Testis (tissue), 3 donors: ENCODE results near the gene RAD51. TPM values are rescaled to one million over a fixed set of nuclear protein-coding genes. Genes with fewer than 3 reads are reported as not detected.

Experiments used
- DNase-seq: peaks from one replicate; pipeline ENCODE4 v3.0.0-alpha.2; 2019
- H3K27ac ChIP-seq, 2 donors: fragments of 200-600 bp; sonication (generic); one replicate each; pipeline ENCODE4 v1.5.1; 2019
- H3K27me3 ChIP-seq: fragments of 200-600 bp; sonication (generic); one replicate; pipeline ENCODE4 v1.5.1; 2019
- H3K36me3 ChIP-seq: fragments of 200-600 bp; sonication (generic); one replicate; pipeline ENCODE4 v1.5.1; 2017; ENCODE audit warnings: low read depth; ENCODE audit errors: missing control alignments
- H3K4me1 ChIP-seq: fragments of 200-600 bp; sonication (generic); one replicate; pipeline ENCODE4 v1.5.1; 2019
- H3K4me3 ChIP-seq, 2 donors: fragments of 200-600 bp; sonication (generic); one replicate each; pipeline ENCODE4 v1.5.1; 2017 to 2019
- H3K9me3 ChIP-seq: fragments of 200-600 bp; sonication (generic); one replicate; pipeline ENCODE4 v1.5.1; 2017
- POLR2A ChIP-seq: fragments of 450-650 bp; IDR thresholded peaks from one replicate; pipeline ENCODE4 v1.6.1; 2017; ENCODE audit warnings: antibody characterized with exemption, mild to moderate bottlenecking, moderate library complexity
- WGBS, 2 donors: methylation state at CpG; one replicate each; pipeline ENCODE4 v1.1.5; 2018; 5-methylcytosine and 5-hydroxymethylcytosine counted together
- intact Hi-C: fragments of 100-400 bp; cut with DNase I; formaldehyde crosslinking; loops from one replicate; pipeline ENCODE4 v1.15.1; 2023; ENCODE audit warnings: low total_unique reads
- polyA plus RNA-seq: library from polyadenylated mRNA; stranded (reverse); fragments of 350-450 nt; fragmentation: Illumina TruSeq; extraction: RNeasy Lipid Tissue Mini Kit (QIAGEN cat#74804); gene quantifications from one replicate; pipeline ENCODE4 v1.2.3, GENCODE V29; 2014; ENCODE audit warnings: low read depth, low replicate concordance; ENCODE audit not compliant: insufficient read depth
- total RNA-seq, 2 donors: library from RNA; depleted of rRNA; stranded (reverse); fragments of >200 nt; gene quantifications; one replicate each; pipeline ENCODE4 v1.2.3, GENCODE V29; 2016
- TF ChIP-seq, protein P1 (sequence below), 3 experiments: fragments of 450-650 bp in 2 of 3; fragments of 200-600 bp in 1 of 3; sonication (generic) in 1 of 3; IDR thresholded peaks; one replicate each; pipeline ENCODE4 v1.5.1; 2016 to 2019; ENCODE audit warnings: antibody characterized with exemption in 3 of 3, mild to moderate bottlenecking in 2 of 3, moderate library complexity in 1 of 3

RAD51 gene
- total and polyA plus RNA-seq, 3 donors from 2014 or later = 13.8 to 76.1 (median 16.9) TPM

DNA sequence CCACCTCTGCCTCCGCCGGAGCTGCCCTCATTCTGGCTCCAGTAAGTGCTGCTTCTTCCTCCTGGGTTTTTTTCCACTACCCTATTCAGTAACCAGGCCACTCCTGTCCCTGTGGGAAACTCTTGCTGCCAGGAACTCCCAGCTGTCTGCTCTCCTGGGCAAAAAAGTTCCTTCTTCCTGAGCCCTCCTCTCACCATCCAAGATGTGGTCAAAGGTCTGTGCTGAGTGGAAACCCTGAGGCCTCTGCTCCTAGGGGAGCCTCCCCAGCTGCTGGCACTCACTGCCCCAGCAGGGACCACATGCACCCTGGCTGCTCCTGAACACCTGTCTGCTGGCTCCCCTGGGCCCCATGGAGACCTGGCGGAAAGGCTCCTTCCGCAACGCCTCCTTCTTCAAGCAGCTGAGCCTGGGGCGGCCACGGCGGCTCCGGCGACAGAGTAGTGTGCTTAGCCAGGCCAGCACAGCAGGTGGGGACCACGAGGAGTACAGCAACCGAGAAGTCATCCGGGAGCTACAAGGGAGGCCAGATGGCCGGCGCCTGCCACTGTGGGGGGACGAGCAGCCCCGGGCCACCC lies 75.3 kb downstream of the RAD51 start:
- Histone ChIP-seq H3K36me3 (no peaks in the 10 kb centered on the region), H3K9me3 (no peaks in the 10 kb centered on the region), H3K27ac (no peak overlapping the region), H3K27me3 (no peaks in the 10 kb centered on the region), H3K4me1 (peaks cover 11% of the 10 kb centered on the region), H3K4me3 (no peak overlapping the region)
- 69 to 88% methylated on average over 2 to 17 of the region's 17 CpGs for WGBS, 2 donors
- intact Hi-C loops = no loop called here
- DNase-seq = no peak
- TF ChIP-seq, protein P1, sequence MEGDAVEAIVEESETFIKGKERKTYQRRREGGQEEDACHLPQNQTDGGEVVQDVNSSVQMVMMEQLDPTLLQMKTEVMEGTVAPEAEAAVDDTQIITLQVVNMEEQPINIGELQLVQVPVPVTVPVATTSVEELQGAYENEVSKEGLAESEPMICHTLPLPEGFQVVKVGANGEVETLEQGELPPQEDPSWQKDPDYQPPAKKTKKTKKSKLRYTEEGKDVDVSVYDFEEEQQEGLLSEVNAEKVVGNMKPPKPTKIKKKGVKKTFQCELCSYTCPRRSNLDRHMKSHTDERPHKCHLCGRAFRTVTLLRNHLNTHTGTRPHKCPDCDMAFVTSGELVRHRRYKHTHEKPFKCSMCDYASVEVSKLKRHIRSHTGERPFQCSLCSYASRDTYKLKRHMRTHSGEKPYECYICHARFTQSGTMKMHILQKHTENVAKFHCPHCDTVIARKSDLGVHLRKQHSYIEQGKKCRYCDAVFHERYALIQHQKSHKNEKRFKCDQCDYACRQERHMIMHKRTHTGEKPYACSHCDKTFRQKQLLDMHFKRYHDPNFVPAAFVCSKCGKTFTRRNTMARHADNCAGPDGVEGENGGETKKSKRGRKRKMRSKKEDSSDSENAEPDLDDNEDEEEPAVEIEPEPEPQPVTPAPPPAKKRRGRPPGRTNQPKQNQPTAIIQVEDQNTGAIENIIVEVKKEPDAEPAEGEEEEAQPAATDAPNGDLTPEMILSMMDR (IDR thresholded peaks at IDR 0.05) = no peak
- no peak for TF ChIP-seq POLR2A

DNA sequence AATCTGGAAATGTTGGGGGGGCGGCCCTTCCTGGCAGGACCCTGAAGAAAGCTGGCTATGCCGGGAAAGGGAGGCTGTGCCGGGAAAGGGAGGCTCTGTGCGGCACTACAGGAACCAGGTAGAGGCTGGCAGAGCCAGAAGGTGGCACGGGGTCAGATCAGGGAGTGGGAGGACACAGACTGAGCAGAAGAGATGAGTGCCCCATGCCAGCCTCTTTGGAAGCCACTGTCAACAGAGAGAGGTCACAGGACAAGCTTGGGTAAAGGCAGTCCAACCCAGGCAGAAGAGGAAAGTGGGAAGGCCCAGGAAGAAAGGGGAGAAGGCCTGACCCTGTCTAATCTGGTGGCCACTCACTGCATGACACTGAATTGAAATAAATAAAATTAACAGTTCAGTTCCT lies 76.3 kb downstream of the RAD51 start:
- Histone ChIP-seq H3K36me3 (no peaks in the 10 kb centered on the region), H3K27ac (no peak overlapping the region), H3K9me3 (no peaks in the 10 kb centered on the region), H3K4me1 (peaks cover under 1% of the 10 kb centered on the region), H3K4me3 (no peak overlapping the region), H3K27me3 (no peaks in the 10 kb centered on the region)
- TF ChIP-seq POLR2A = no peak
- TF ChIP-seq, protein P1 (IDR thresholded peaks at IDR 0.05) = no peak
- DNase-seq = no peak
- WGBS, 2 donors = 83 to 96% methylated on average over 5 of the region's 5 CpGs
- intact Hi-C loops = no loop called here

DNA sequence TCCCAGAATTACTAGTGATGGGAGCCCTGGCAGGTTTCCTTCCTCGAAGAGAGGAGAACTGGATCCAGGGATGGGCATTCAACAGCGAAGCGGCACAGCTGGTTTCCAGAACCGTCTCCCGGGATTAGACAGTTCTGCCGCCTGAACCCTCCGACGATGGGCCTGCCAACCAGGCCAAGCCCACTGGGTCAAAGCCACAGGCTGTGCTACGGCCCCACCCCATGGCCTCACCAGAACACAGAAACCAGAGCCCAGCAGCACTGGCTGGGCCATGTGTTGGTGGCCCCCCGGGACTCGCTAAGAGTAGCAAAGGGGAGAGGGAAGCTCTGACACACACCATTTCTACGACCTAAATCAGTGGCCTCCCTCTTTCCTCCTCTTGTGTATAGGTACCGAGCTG lies 77.0 kb downstream of the RAD51 start:
- Histone ChIP-seq H3K4me3 (no peak overlapping the region), H3K27ac (no peak overlapping the region), H3K27me3 (no peaks in the 10 kb centered on the region), H3K4me1 (no peaks in the 10 kb centered on the region), H3K36me3 (no peaks in the 10 kb centered on the region), H3K9me3 (no peaks in the 10 kb centered on the region)
- 79 to 95% methylated on average over 11 to 13 of the region's 13 CpGs for WGBS, 2 donors
- intact Hi-C loops = no loop called here
- DNase-seq = no peak
- no peak for TF ChIP-seq POLR2A
- TF ChIP-seq, protein P1 (IDR thresholded peaks at IDR 0.05) = no peak

DNA sequence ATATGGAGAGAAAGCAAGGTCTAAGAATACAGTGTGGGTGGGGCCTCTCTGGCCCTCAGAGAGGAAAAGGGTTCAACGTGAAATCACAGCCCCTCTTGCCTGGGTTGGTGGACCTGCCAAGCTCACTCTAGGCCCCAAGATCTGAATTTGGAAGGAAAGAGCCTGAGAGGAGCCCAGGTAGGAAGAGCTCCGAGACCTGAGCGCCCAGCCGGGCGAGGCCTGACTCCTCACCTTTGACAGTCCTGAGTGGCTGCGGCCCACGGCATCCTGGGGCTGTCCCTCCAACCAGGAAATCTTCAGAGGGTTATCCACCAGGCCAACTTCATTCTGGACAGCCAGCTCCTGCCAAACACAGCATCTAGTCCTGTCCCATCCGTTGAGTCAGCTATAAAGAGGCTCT lies 78.5 kb downstream of the RAD51 start:
- Histone ChIP-seq H3K27me3 (no peaks in the 10 kb centered on the region), H3K36me3 (no peaks in the 10 kb centered on the region), H3K9me3 (no peaks in the 10 kb centered on the region), H3K4me3 (no peak overlapping the region), H3K4me1 (no peaks in the 10 kb centered on the region), H3K27ac (no peak overlapping the region)
- 90 to 100% methylated on average over 1 to 8 of the region's 8 CpGs for WGBS, 2 donors
- intact Hi-C loops = no loop called here
- DNase-seq = no peak
- no peak for TF ChIP-seq POLR2A
- TF ChIP-seq, protein P1 (IDR thresholded peaks at IDR 0.05) = no peak

DNA sequence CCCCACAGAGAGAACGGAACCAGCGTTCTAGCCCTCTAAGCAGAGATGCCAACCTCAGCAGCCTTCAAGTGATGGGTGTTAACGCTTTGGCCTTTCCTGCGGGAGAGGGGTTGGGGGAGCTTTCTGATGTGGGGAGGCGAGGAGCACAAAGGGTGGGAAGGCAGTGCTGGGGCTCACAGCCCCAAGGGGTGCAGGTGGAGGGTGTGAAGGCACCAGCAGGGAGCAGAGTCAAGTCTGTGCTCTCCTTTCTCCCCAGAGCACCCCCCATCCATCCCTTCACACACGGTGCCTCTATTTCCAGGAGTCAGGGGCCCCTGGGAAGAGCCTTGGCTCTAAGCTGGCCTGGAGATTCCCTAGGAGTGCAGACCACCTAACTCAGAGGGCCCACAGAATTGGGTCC lies 78.9 kb downstream of the RAD51 start:
- Histone ChIP-seq H3K27me3 (no peaks in the 10 kb centered on the region), H3K4me3 (no peak overlapping the region), H3K27ac (no peak overlapping the region), H3K36me3 (no peaks in the 10 kb centered on the region), H3K4me1 (no peaks in the 10 kb centered on the region), H3K9me3 (no peaks in the 10 kb centered on the region)
- TF ChIP-seq, protein P1 (IDR thresholded peaks at IDR 0.05) = no peak
- no peak for TF ChIP-seq POLR2A
- DNase-seq = no peak
- intact Hi-C loops = no loop called here
- WGBS, 2 donors = 94% methylated on average over 6 of the region's 6 CpGs
